Hepatocyte (in vitro differentiated cells): ENCODE data around the gene IL1R1. TPM values are rescaled to one million over a fixed set of nuclear protein-coding genes. Genes with fewer than 3 reads are reported as not detected.

Experiments
- DNase-seq: peaks from one replicate; pipeline ENCODE4 v3.0.0-alpha.2; 2016; ENCODE audit warnings: low spot score
- H2AFZ ChIP-seq: fragments of 200-600 bp; sonication (generic); 2 replicates; pipeline ENCODE4 v1.6.0; 2016; ENCODE audit warnings: antibody characterized with exemption, mild to moderate bottlenecking
- H3K27ac ChIP-seq: fragments of 200-600 bp; sonication (generic); 2 replicates; pipeline ENCODE4 v1.5.1; 2016; ENCODE audit warnings: mild to moderate bottlenecking
- H3K27me3 ChIP-seq: fragments of 200-600 bp; sonication (generic); 2 replicates; pipeline ENCODE4 v1.6.1; 2016
- H3K36me3 ChIP-seq: fragments of 200-600 bp; sonication (generic); replicated peaks from 2 replicates; pipeline ENCODE4 v1.5.1; 2016; ENCODE audit warnings: low read depth; ENCODE audit not compliant: insufficient read depth
- H3K4me1 ChIP-seq: fragments of 200-600 bp; sonication (generic); 2 replicates; pipeline ENCODE4 v1.5.1; 2016; ENCODE audit warnings: mild to moderate bottlenecking, moderate library complexity; ENCODE audit not compliant: insufficient read depth
- H3K4me2 ChIP-seq: fragments of 200-600 bp; sonication (generic); 2 replicates; pipeline ENCODE4 v1.6.0; 2016
- H3K4me3 ChIP-seq: fragments of 200-600 bp; sonication (generic); 2 replicates; pipeline ENCODE4 v1.5.1; 2016; ENCODE audit warnings: mild to moderate bottlenecking
- H3K79me2 ChIP-seq: fragments of 200-600 bp; sonication (generic); 2 replicates; pipeline ENCODE4 v1.6.0; 2017; ENCODE audit warnings: mild to moderate bottlenecking
- H3K9me2 ChIP-seq: fragments of 200-600 bp; sonication (generic); replicated peaks from 2 replicates; pipeline ENCODE4 v1.6.0; 2017; ENCODE audit warnings: mild to moderate bottlenecking; ENCODE audit not compliant: insufficient read depth
- H3K9me3 ChIP-seq: fragments of 200-600 bp; sonication (generic); 2 replicates; pipeline ENCODE4 v1.5.1; 2016; ENCODE audit warnings: low read depth, mild to moderate bottlenecking
- H4K20me1 ChIP-seq: fragments of 200-600 bp; sonication (generic); 2 replicates; pipeline ENCODE4 v1.6.0; 2016; ENCODE audit warnings: mild to moderate bottlenecking; ENCODE audit not compliant: insufficient read depth, poor library complexity, severe bottlenecking
- EZH2 ChIP-seq: fragments of 200-600 bp; sonication (generic); IDR thresholded peaks from 2 replicates; pipeline ENCODE4 v1.6.1; 2016; ENCODE audit warnings: antibody characterized with exemption, mild to moderate bottlenecking, borderline replicate concordance
- EZH2phosphoT487 ChIP-seq: fragments of 200-600 bp; sonication (generic); IDR thresholded peaks from one replicate; pipeline ENCODE4 v1.6.1; 2018; ENCODE audit warnings: antibody characterized with exemption, mild to moderate bottlenecking, low read depth, moderate library complexity; ENCODE audit not compliant: unreplicated experiment, severe bottlenecking
- WGBS: methylation state at CpG from one replicate; pipeline ENCODE4 v1.1.6; 2016; ENCODE audit warnings: low lambda C conversion rate; ENCODE audit errors: missing lambda C conversion rate; 5-methylcytosine and 5-hydroxymethylcytosine counted together
- polyA plus RNA-seq: library from polyadenylated mRNA; unstranded; fragments of >200 nt; fragmentation: Nextera tagmentation; extraction: Ambion mirVana; gene quantifications from 2 replicates; pipeline ENCODE4 v1.2.1, GENCODE V29; 2016
- total RNA-seq: library from RNA; depleted of rRNA; stranded (reverse); fragments of >200 nt; gene quantifications from 2 replicates; pipeline ENCODE4 v1.2.3, GENCODE V29; 2014
- TF ChIP-seq, protein P1 (sequence below): fragments of 200-600 bp; sonication (generic); IDR thresholded peaks from 2 replicates; pipeline ENCODE4 v1.5.1; 2016; ENCODE audit warnings: antibody characterized with exemption, mild to moderate bottlenecking; ENCODE audit not compliant: poor library complexity

IL1R1 gene
- total and polyA plus RNA-seq, 2 experiments from 2014 or later: 49.6 to 72.8 TPM

DNA sequence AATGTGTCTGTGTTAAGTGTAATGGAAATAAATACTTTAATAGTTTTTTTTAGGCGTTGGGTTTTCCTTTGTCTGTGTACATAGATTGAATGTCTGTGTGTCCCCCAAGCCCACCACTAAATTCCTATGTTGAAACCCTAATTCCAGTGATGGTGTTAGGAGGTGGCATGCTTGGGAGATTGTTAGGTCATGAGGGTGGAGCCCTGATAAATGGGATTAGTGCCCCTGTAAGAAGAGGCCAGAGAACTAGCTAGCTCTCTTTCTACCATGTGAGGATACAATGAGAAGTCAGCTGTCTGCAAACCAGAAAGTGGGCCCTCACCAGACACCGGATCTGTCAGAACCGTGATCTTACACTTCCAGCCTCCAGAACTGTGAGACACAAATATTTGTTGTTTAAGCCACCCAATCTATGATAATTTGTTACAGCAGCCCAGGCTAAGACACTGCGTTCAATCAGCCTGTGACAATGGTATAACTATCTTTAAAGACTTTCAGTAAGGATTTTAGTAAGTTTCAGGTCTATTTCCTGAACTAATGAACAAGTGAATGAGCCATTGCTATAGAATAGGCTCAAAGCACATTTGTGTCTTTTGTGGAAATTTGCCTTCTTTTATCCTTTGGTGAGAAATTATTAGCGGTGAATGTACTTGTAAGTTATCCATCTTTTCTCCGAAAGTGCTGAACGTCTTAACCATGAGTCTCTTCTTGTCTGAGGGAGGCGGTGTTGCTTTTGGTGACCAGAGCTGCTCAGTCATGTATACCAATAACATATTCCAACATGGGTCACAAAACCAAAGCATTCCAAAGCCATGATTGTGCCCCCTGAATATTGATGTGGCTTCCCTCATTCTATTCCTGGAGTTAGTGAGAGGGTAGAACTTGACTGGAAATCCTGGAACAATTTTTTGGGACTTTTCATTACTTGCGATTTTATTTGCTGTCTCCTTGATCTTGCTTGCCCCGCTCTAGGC, 29.6 kb upstream of the IL1R1 start:
- 90% methylated on average over 10 of the region's 10 CpGs for WGBS

DNA sequence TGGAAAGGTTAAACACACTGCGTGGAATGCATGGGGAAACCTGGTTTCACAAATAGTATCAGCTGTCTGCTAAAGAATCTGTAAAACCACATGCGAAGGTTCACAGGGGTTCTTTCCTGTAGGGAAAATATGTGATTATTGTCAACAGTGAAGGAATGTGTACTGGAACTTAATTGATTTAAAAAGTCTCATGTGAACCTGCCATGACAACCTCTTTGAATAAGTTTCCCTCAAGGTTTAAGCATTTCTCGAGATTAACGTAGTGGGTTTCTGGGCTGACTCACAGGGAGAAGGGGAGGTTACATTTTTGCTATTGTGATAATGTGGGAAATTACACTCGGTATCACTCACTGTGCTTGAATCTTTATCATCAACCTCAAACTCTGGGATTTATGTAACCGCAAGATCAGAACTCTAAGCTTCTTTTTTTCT, 28.2 kb upstream of the IL1R1 start:
- no peak for TF ChIP-seq EZH2phosphoT487
- TF ChIP-seq, protein P1, sequence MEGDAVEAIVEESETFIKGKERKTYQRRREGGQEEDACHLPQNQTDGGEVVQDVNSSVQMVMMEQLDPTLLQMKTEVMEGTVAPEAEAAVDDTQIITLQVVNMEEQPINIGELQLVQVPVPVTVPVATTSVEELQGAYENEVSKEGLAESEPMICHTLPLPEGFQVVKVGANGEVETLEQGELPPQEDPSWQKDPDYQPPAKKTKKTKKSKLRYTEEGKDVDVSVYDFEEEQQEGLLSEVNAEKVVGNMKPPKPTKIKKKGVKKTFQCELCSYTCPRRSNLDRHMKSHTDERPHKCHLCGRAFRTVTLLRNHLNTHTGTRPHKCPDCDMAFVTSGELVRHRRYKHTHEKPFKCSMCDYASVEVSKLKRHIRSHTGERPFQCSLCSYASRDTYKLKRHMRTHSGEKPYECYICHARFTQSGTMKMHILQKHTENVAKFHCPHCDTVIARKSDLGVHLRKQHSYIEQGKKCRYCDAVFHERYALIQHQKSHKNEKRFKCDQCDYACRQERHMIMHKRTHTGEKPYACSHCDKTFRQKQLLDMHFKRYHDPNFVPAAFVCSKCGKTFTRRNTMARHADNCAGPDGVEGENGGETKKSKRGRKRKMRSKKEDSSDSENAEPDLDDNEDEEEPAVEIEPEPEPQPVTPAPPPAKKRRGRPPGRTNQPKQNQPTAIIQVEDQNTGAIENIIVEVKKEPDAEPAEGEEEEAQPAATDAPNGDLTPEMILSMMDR: no peak
- no peak for TF ChIP-seq EZH2
- Histone ChIP-seq H3K79me2 (peaks cover 13% of the 10 kb centered on the region), H3K9me3 (no peaks in the 10 kb centered on the region), H2AFZ (no peak overlapping the region), H3K27ac (peak overlapping the region; percentile 73), H3K4me1 (peaks cover 20% of the 10 kb centered on the region), H3K9me2 (no peaks in the 10 kb centered on the region), H3K27me3 (no peaks in the 10 kb centered on the region), H3K4me3 (no peak overlapping the region), H3K36me3 (no peaks in the 10 kb centered on the region), H3K4me2 (no peak overlapping the region), H4K20me1 (no peaks in the 10 kb centered on the region)
- DNase-seq: no peak
- WGBS: 77% methylated on average over 6 of the region's 6 CpGs

More for the DNA sequence above, 29.6 kb upstream of the IL1R1 start:
- Histone ChIP-seq H3K4me3 (no peak overlapping the region), H2AFZ (no peak overlapping the region), H4K20me1 (no peaks in the 10 kb centered on the region), H3K79me2 (peaks cover 12% of the 10 kb centered on the region), H3K27ac (peak overlapping the region; percentile 73), H3K27me3 (no peaks in the 10 kb centered on the region), H3K9me2 (no peaks in the 10 kb centered on the region), H3K9me3 (no peaks in the 10 kb centered on the region), H3K36me3 (no peaks in the 10 kb centered on the region), H3K4me1 (peaks cover 34% of the 10 kb centered on the region), H3K4me2 (no peak overlapping the region)
- no peak for TF ChIP-seq EZH2phosphoT487
- TF ChIP-seq, protein P1: no peak
- TF ChIP-seq EZH2: no peak
- DNase-seq: no peak

DNA sequence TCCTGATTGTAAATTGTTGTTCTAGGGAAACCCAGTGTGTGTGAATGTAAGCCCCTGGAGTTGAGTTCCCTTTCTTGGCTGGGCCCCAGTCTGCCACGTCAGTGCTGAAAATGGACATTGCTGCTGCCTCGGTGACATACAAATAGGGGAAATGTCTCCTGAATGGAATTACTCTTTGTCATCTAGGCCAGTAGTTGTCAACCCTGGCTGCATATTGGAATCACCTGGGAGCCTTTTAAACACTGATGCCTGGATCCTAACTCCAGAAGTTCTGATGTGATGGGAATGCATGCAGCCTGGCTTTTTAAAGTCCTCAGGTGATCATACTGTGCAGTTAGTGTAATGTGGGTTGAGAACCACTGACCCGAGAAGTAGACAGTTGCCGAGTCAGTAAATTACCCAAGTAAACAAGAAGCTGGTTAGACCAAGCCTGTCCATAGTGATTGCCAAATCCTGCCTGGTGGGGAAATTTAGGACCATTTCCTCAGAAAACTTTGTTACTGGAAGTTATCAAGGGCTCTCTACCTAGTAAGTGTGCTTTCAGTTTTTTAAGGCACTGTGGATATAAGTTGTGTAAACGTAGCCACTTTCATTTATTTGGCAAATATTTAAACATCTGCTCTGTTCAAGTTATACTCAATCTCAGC, 27.6 kb upstream of the IL1R1 start:
- H3K27me3 ChIP-seq: no peaks in the 10 kb centered on the region

More for the DNA sequence above, 27.6 kb upstream of the IL1R1 start:
- H3K9me2 ChIP-seq: no peaks in the 10 kb centered on the region
- no peak overlapping the region for H2AFZ ChIP-seq
- H3K4me1 ChIP-seq: peaks cover 16% of the 10 kb centered on the region
- no peaks in the 10 kb centered on the region for H4K20me1 ChIP-seq
- H3K9me3 ChIP-seq: no peaks in the 10 kb centered on the region
- H3K4me3 ChIP-seq: no peak overlapping the region
- peak overlapping the region; percentile 73 for H3K27ac ChIP-seq
- peak overlapping the region; percentile 23 for H3K4me2 ChIP-seq
- 64% methylated on average over 5 of the region's 5 CpGs for WGBS
- no peak for DNase-seq
- peaks cover 13% of the 10 kb centered on the region for H3K79me2 ChIP-seq
- TF ChIP-seq, protein P1: no peak
- no peak for TF ChIP-seq EZH2phosphoT487
- TF ChIP-seq EZH2: no peak
- H3K36me3 ChIP-seq: no peaks in the 10 kb centered on the region
